IMR-90 (cell line): ENCODE results near the gene PRR27. TPM values are rescaled to one million over a fixed set of nuclear protein-coding genes. Genes with fewer than 3 reads are reported as not detected.

ENCODE experiments used
- ATAC-seq: fragments of 200-7000 bp; cut with Tn5 transposase; 2 replicates; pipeline ENCODE4 v1.9.1; 2020; ENCODE audit warnings: low read depth, mild to moderate bottlenecking, moderate library complexity
- BruUV-seq: library from RNA; stranded (reverse); fragments of 400-500 nt; replicated peaks from 2 replicates; lab custom pipeline; 2021; lab: Mats Ljungman, UMichigan
- CTCF ChIA-PET: fragments of 300-600 bp; formaldehyde crosslinking; extraction: SDS; loops from one replicate; lab custom pipeline; 2021; ENCODE audit warnings: antibody characterized with exemption; lab: Yijun Ruan, JAX
- POLR2A ChIA-PET: fragments of 300-600 bp; sonication (Branson Sonifier 250); formaldehyde crosslinking; loops from one replicate; lab custom pipeline; 2022; ENCODE audit warnings: antibody characterized with exemption; ENCODE audit not compliant: unreplicated experiment; lab: Charles Lee
- DNase-seq: peaks from one replicate; pipeline ENCODE4 v3.0.0; 2013
- H2AFZ ChIP-seq: replicated peaks from 2 replicates; pipeline ENCODE3; 2013; ENCODE audit warnings: low read length, mild to moderate bottlenecking; ENCODE audit not compliant: poor library complexity
- H2AK5ac ChIP-seq: 2 replicates; pipeline ENCODE4 v1.6.1; 2013; ENCODE audit warnings: low read depth, low read length, inconsistent platforms
- H2AK9ac ChIP-seq: replicated peaks from 2 replicates; pipeline ENCODE3; 2013; ENCODE audit warnings: mild to moderate bottlenecking, low read depth, low read length, moderate library complexity; ENCODE audit not compliant: poor library complexity
- H2BK120ac ChIP-seq: 2 replicates; pipeline ENCODE4 v1.6.1; 2013; ENCODE audit warnings: low read depth, low read length, inconsistent platforms
- H2BK15ac ChIP-seq: 3 replicates; pipeline ENCODE4 v1.6.1; 2013; ENCODE audit warnings: low read depth, low read length, inconsistent platforms
- H2BK20ac ChIP-seq: 2 replicates; pipeline ENCODE4 v1.6.1; 2013; ENCODE audit warnings: low read depth, mild to moderate bottlenecking, inconsistent platforms, low read length, moderate library complexity
- H2BK5ac ChIP-seq: 2 replicates; pipeline ENCODE4 v1.6.1; 2013; ENCODE audit warnings: mild to moderate bottlenecking, low read depth, low read length, inconsistent platforms; ENCODE audit not compliant: poor library complexity, severe bottlenecking
- H3K14ac ChIP-seq: replicated peaks from 2 replicates; pipeline ENCODE4 v1.6.1; 2013; ENCODE audit warnings: low read depth, low read length, inconsistent platforms
- H3K18ac ChIP-seq: 2 replicates; pipeline ENCODE4 v1.6.1; 2013; ENCODE audit warnings: low read depth, low read length, control low read depth
- H3K23ac ChIP-seq: 2 replicates; pipeline ENCODE4 v1.6.1; 2013; ENCODE audit warnings: low read depth, low read length, inconsistent platforms
- H3K27ac ChIP-seq: 2 replicates; pipeline ENCODE4 v1.5.1; 2013; ENCODE audit warnings: mild to moderate bottlenecking, control low read depth, low read length; ENCODE audit not compliant: insufficient read depth
- H3K27me3 ChIP-seq: 2 replicates; pipeline ENCODE4 v1.6.1; 2013; ENCODE audit warnings: low read length; ENCODE audit not compliant: control insufficient read depth, insufficient read depth
- H3K36me3 ChIP-seq: 2 replicates; pipeline ENCODE4 v1.6.1; 2013; ENCODE audit warnings: low read length, mixed read lengths; ENCODE audit not compliant: control insufficient read depth, insufficient read depth
- H3K4ac ChIP-seq: 2 replicates; pipeline ENCODE4 v1.6.1; 2013; ENCODE audit warnings: low read depth, low read length, inconsistent platforms
- H3K4me1 ChIP-seq: 2 replicates; pipeline ENCODE4 v1.6.1; 2013; ENCODE audit warnings: low read length, mixed read lengths; ENCODE audit not compliant: control insufficient read depth, insufficient read depth
- H3K4me2 ChIP-seq: 2 replicates; pipeline ENCODE4 v1.6.1; 2013; ENCODE audit warnings: low read depth, mild to moderate bottlenecking, control low read depth, low read length, moderate library complexity
- H3K4me3 ChIP-seq: 2 replicates; pipeline ENCODE4 v1.5.1; 2013; ENCODE audit warnings: low read depth, mild to moderate bottlenecking, control low read depth, low read length, moderate library complexity; ENCODE audit not compliant: insufficient read depth
- H3K56ac ChIP-seq: 2 replicates; pipeline ENCODE4 v1.6.1; 2013; ENCODE audit warnings: low read length, inconsistent platforms; ENCODE audit not compliant: insufficient read depth; ENCODE audit errors: extremely low read depth
- H3K79me1 ChIP-seq, 2 experiments: 2 replicates each; pipeline ENCODE4 v1.6.1; 2013; ENCODE audit warnings: low read length in 2 of 2, inconsistent platforms in 1 of 2, low read depth in 1 of 2
- H3K9ac ChIP-seq: 2 replicates; pipeline ENCODE4 v1.6.1; 2013; ENCODE audit warnings: low read depth, low read length, control low read depth
- H3K9me1 ChIP-seq: 2 replicates; pipeline ENCODE4 v1.6.1; 2013; ENCODE audit warnings: low read length, inconsistent platforms; ENCODE audit not compliant: insufficient read depth
- H3K9me3 ChIP-seq: 2 replicates; pipeline ENCODE4 v1.6.1; 2013; ENCODE audit warnings: low read length; ENCODE audit not compliant: control insufficient read depth, insufficient read depth
- H4K20me1 ChIP-seq: 2 replicates; pipeline ENCODE4 v1.6.1; 2013; ENCODE audit warnings: low read length, inconsistent platforms; ENCODE audit not compliant: insufficient read depth
- H4K5ac ChIP-seq: 2 replicates; pipeline ENCODE4 v1.6.1; 2013; ENCODE audit warnings: mild to moderate bottlenecking, low read depth, low read length, control low read depth
- H4K8ac ChIP-seq, 2 experiments: 2 replicates each; pipeline ENCODE4 v1.6.1; 2013; ENCODE audit warnings: low read depth in 2 of 2, low read length in 2 of 2, control low read depth in 1 of 2, inconsistent platforms in 1 of 2
- H4K91ac ChIP-seq: 2 replicates; pipeline ENCODE4 v1.6.1; 2013; ENCODE audit warnings: low read depth, low read length, inconsistent platforms; ENCODE audit not compliant: insufficient read depth
- CHD1 ChIP-seq: IDR thresholded peaks from 2 replicates; pipeline ENCODE4 v1.6.1; 2012; ENCODE audit warnings: low read depth, low read length, improper control_type of control experiment
- MAFK ChIP-seq: IDR thresholded peaks from 2 replicates; pipeline ENCODE4 v1.6.1; 2012; ENCODE audit warnings: low read depth, low read length, improper control_type of control experiment
- MAZ ChIP-seq: IDR thresholded peaks from 2 replicates; pipeline ENCODE4 v1.6.1; 2012; ENCODE audit warnings: low read depth, mild to moderate bottlenecking, low read length, improper control_type of control experiment, moderate library complexity, borderline replicate concordance
- NFE2L2 ChIP-seq: fragments of 150-350 bp; IDR thresholded peaks from 2 replicates; pipeline ENCODE4 v1.6.1; 2016; ENCODE audit warnings: low read depth, mild to moderate bottlenecking, low read length
- RAD21 ChIP-seq: IDR thresholded peaks from 2 replicates; pipeline ENCODE4 v1.6.1; 2012; ENCODE audit warnings: low read length, improper control_type of control experiment
- RCOR1 ChIP-seq: IDR thresholded peaks from 2 replicates; pipeline ENCODE4 v1.6.1; 2012; ENCODE audit warnings: mild to moderate bottlenecking, low read length, improper control_type of control experiment; ENCODE audit not compliant: insufficient replicate concordance
- RFX5 ChIP-seq: IDR thresholded peaks from 2 replicates; pipeline ENCODE4 v1.8.0; 2012; ENCODE audit warnings: low read depth, mild to moderate bottlenecking, low read length, moderate library complexity
- SMC3 ChIP-seq: fragments of 150-350 bp; IDR thresholded peaks from 2 replicates; pipeline ENCODE4 v1.6.1; 2016; ENCODE audit warnings: low read depth, mild to moderate bottlenecking, antibody characterized with exemption, low read length, moderate library complexity
- USF2 ChIP-seq: fragments of 150-350 bp; IDR thresholded peaks from 2 replicates; pipeline ENCODE4 v1.6.1; 2017; ENCODE audit warnings: mild to moderate bottlenecking, antibody characterized with exemption, low read length, low read depth
- WGBS, 2 experiments: methylation state at CpG; one replicate each; pipeline versions ENCODE4 v1.1.5 to v1.1.7; 2013; ENCODE audit warnings: missing lambda C conversion rate in 2 of 2; ENCODE audit not compliant: insufficient read length in 1 of 2; ENCODE audit errors: extremely low coverage in 2 of 2; 5-methylcytosine and 5-hydroxymethylcytosine counted together
- dilution Hi-C: fragments of 300-500 bp; cut with HindIII; formaldehyde crosslinking; loops from one replicate; pipeline ENCODE4 v1.14.3; 2018; ENCODE audit warnings: low sequenced_read_pairs; ENCODE audit not compliant: unreplicated experiment
- in situ Hi-C: fragments of 300-500 bp; cut with MboI; formaldehyde crosslinking; loops from 3 replicates; pipeline ENCODE4 v1.14.3; 2019; ENCODE audit warnings: low sequenced_read_pairs, inconsistent platforms, mixed read lengths
- intact Hi-C: fragments of 100-400 bp; cut with micrococcal nuclease; formaldehyde crosslinking; loops from 2 replicates; pipeline ENCODE4 v1.10.0; 2022
- polyA plus RNA-seq, 3 experiments: library from polyadenylated mRNA; depleted of rRNA; stranded (reverse); fragments of >200 nt; gene quantifications; 2 replicates each; pipeline ENCODE4 v1.2.3, GENCODE V29; 2012; ENCODE audit warnings: low replicate concordance in 1 of 3
- total RNA-seq: library from RNA; depleted of rRNA; stranded (reverse); fragments of >200 nt; gene quantifications from 2 replicates; pipeline ENCODE4 v1.2.3, GENCODE V29; 2012

PRR27 gene
- total and polyA plus RNA-seq, 2 of the 4 experiments (the other 2 are of a cell fraction), result not detected

GRCh38 chr4:70179811-70180210 lies 25.8 kb downstream of the PRR27 start:
- H3K9ac ChIP-seq, result no peak overlapping the region
- H4K5ac ChIP-seq, result no peak overlapping the region
- dilution Hi-C loops, result no loop called here
- H2BK20ac ChIP-seq, result no peak overlapping the region
- no peaks in the 10 kb centered on the region for H3K4me1 ChIP-seq
- no peaks in the 10 kb centered on the region for H4K20me1 ChIP-seq
- POLR2A ChIA-PET, result no interaction called here
- H2AK5ac ChIP-seq, result no peak overlapping the region
- no peak overlapping the region for H3K27ac ChIP-seq
- no TSS peak for BruUV-seq
- no peak overlapping the region for H2BK15ac ChIP-seq
- H2BK120ac ChIP-seq, result no peak overlapping the region
- H3K4me3 ChIP-seq, result no peak overlapping the region
- no peak overlapping the region for H4K8ac ChIP-seq
- CTCF ChIA-PET, result interaction anchor here (0.5 kb wide), 1 partner anchor 266 kb away, joined by 3 read pairs; no protein-coding TSS in a partner anchor
- no peak overlapping the region for H3K4me2 ChIP-seq
- H2BK5ac ChIP-seq, result no peak overlapping the region
- no peaks in the 10 kb centered on the region for H3K9me3 ChIP-seq
- H3K14ac ChIP-seq, result no peak overlapping the region
- H4K91ac ChIP-seq, result no peak overlapping the region
- H3K27me3 ChIP-seq, result no peaks in the 10 kb centered on the region
- no peaks in the 10 kb centered on the region for H3K79me1 ChIP-seq
- H3K18ac ChIP-seq, result no peak overlapping the region
- DNase-seq (no peak), ATAC-seq (no peak)
- no peaks in the 10 kb centered on the region for H3K9me1 ChIP-seq
- H2AFZ ChIP-seq, result no peak overlapping the region
- H3K56ac ChIP-seq, result no peak overlapping the region
- no peaks in the 10 kb centered on the region for H3K36me3 ChIP-seq
- 20% methylated on average over 1 of the region's 2 CpGs; no CpG with 5 or more reads in 1 of the 2 experiments for WGBS, 2 experiments
- H3K4ac ChIP-seq, result no peak overlapping the region
- no peak overlapping the region for H2AK9ac ChIP-seq
- no peak overlapping the region for H3K23ac ChIP-seq
- in situ Hi-C loops, result loop anchor here (10.0 kb wide), 1 partner anchor 495 kb away; no protein-coding TSS in a partner anchor
- TF ChIP-seq RAD21 (no peak), RCOR1 (no peak), USF2 (no peak), MAZ (no peak), NFE2L2 (no peak), MAFK (no peak), CHD1 (no peak), SMC3 (no peak), RFX5 (no peak)
- intact Hi-C loops, result loop anchor here (5.0 kb wide), 1 partner anchor 493 kb away; no protein-coding TSS in a partner anchor
